Heart left ventricle (tissue), 16 donors: Measurements from ENCODE around the gene RANBP17. TPM values are rescaled to one million over a fixed set of nuclear protein-coding genes. Genes with fewer than 3 reads are reported as not detected.

Experiments
- ATAC-seq, 4 donors: fragments of 200-7000 bp; cut with Tn5 transposase; one replicate each; pipeline ENCODE4 v1.9.1; 2020 to 2022; ENCODE audit warnings: moderate library complexity in 4 of 4, mild to moderate bottlenecking in 3 of 4, moderate number of reproducible peaks in 1 of 4
- DNase-seq, 5 donors: peaks; one replicate each; pipeline ENCODE4 v3.0.0-alpha.2; 2020
- H3K27ac ChIP-seq, 12 donors: fragments of 200-600 bp; sonication (generic) in 4 of 12; one replicate each; pipeline versions ENCODE4 v1.5.0 to v1.8.0; 2016 to 2022; ENCODE audit warnings: mild to moderate bottlenecking in 2 of 12
- H3K27me3 ChIP-seq, 9 donors: fragments of 200-600 bp; sonication (generic) in 2 of 9; one replicate each; pipeline versions ENCODE4 v1.5.1 to v1.8.0; 2016 to 2022; ENCODE audit warnings: mild to moderate bottlenecking in 3 of 9
- H3K36me3 ChIP-seq, 9 donors: fragments of 200-600 bp; sonication (generic) in 2 of 9; one replicate each; pipeline versions ENCODE4 v1.5.0 to v1.8.0; 2018 to 2022; ENCODE audit warnings: mild to moderate bottlenecking in 2 of 9
- H3K4me1 ChIP-seq, 12 donors: fragments of 200-600 bp; sonication (generic) in 4 of 12; one replicate each; pipeline versions ENCODE4 v1.5.0 to v1.8.0; 2016 to 2022; ENCODE audit warnings: mild to moderate bottlenecking in 3 of 12
- H3K4me3 ChIP-seq, 12 donors: fragments of 200-600 bp; sonication (generic) in 4 of 12; one replicate each; pipeline versions ENCODE4 v1.5.0 to v1.8.0; 2017 to 2022; ENCODE audit warnings: mild to moderate bottlenecking in 9 of 12, moderate library complexity in 4 of 12
- H3K9me3 ChIP-seq, 12 donors: fragments of 200-600 bp; sonication (generic) in 4 of 12; one replicate each; pipeline versions ENCODE4 v1.5.0 to v1.8.0; 2016 to 2022; ENCODE audit warnings: mild to moderate bottlenecking in 1 of 12
- POLR2A ChIP-seq, 2 donors: fragments of 450-650 bp; IDR thresholded peaks; one replicate each; pipeline ENCODE4 v1.6.1; 2017; ENCODE audit warnings: antibody characterized with exemption in 2 of 2, mild to moderate bottlenecking in 2 of 2, moderate library complexity in 2 of 2
- WGBS, 4 donors: extraction: QIAGEN DNeasy Blood & Tissue Kit in 2 of 4; methylation state at CpG; one replicate each; pipeline versions ENCODE4 v1.1.5 to v1.1.7; 2013 to 2018; 5-methylcytosine and 5-hydroxymethylcytosine counted together
- intact Hi-C, 10 donors: fragments of 100-400 bp; cut with DNase I; formaldehyde crosslinking; loops; one replicate each; pipeline versions ENCODE4 v1.11.1 to v1.14.2; 2022
- polyA plus RNA-seq, 2 donors: library from polyadenylated mRNA; stranded (reverse); fragments of 200-250 nt; gene quantifications; one replicate each; pipeline ENCODE4 v1.2.3, GENCODE V29; 2013
- total RNA-seq, 9 donors: library from RNA; depleted of rRNA in 2 of 9; stranded (reverse); fragments of >200 nt in 2 of 9; fragmentation: NEBNext Ultra II Directional in 3 of 9; extraction: Animal tissue kit (Norgen Biotek cat#: 25700) in 3 of 9; gene quantifications; one replicate each; pipeline versions ENCODE4 v1.1.0 to v1.2.4, GENCODE V29; 2016 to 2023
- TF ChIP-seq, protein P1 (sequence below), 12 donors: fragments of 200-600 bp; sonication (generic) in 4 of 12; IDR thresholded peaks; one replicate each; pipeline versions ENCODE4 v1.5.0 to v1.8.0; 2018 to 2022; ENCODE audit warnings: antibody characterized with exemption in 12 of 12, mild to moderate bottlenecking in 5 of 12
- donor health status: ischemic (EF 13 %, LVEDD 7.1; RV severe dilation, severe dysfunction).
- donor health status: healthy with polysubstance abuse.
- donor health status: DM: no; HTN: yes; CAD: no.
- donor health status: DM: no; HTN: no; CAD: no.
- donor health status: ischemic (EF 25% LVEDD 6.9; RV normal size, moderate dysfunction).
- donor health status: ischemic (EF 25% LVEDD 5.7; RV mildly dilated, moderate dysfunction).
- donor health status: healthy.
- donor health status: DM: yes; HTN: yes; CAD: no.
- donor health status: ischemic (EF 35%, LVEDD 5.7; RV mildly dilated, moderate dysfunction).
- donor health status: nonischemic (EF 11% LVEDD 7.7; RV severe dilation, severe dysfunction).
- donor health status: DM: yes; HTN: yes; CAD: no.
- donor health status: PGD.
- donor health status: ischemic (EF 29% LVEDD 5.4; RV normal size, mild dysfunction).
- donor health status: nonischemic (EF 23%, LVEDD 6.1; RV moderate dilation, normal function).

The RANBP17 gene
- total and polyA plus RNA-seq, 11 donors = 0.65 to 11.5 (median 3.7) TPM

DNA sequence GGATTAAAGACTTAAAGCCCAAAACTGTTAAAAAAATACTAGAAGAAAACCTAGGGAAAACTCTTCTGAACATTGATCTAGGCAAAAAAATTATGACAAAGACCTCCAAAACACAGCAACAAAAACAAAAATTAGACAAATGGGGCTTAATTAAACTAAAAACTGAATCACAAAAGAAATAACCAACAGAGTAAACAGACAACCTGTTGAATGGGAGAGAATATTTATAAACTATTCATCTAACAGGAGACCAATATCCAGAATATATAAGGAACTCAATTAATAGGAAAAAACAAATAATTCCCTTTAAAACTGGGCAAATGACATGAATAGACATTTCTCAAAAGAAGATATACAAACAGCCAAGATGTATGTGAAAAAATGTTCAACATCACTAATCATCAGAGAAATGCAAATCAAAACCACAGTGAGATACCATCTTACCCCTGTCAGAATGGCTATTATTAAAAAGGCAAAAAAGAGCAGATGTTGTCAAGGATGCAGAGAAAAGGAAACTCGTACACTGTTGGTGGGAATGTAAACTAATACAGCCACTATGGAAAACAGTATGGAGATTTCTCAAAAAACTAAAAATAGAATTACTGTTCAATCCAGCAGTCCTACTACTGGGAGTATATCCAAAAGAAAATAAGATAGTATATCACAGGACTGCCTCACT lies 397.1 kb downstream of the RANBP17 start:
- no peak for DNase-seq
- intact Hi-C loops = no loop called here
- TF ChIP-seq, protein P1, sequence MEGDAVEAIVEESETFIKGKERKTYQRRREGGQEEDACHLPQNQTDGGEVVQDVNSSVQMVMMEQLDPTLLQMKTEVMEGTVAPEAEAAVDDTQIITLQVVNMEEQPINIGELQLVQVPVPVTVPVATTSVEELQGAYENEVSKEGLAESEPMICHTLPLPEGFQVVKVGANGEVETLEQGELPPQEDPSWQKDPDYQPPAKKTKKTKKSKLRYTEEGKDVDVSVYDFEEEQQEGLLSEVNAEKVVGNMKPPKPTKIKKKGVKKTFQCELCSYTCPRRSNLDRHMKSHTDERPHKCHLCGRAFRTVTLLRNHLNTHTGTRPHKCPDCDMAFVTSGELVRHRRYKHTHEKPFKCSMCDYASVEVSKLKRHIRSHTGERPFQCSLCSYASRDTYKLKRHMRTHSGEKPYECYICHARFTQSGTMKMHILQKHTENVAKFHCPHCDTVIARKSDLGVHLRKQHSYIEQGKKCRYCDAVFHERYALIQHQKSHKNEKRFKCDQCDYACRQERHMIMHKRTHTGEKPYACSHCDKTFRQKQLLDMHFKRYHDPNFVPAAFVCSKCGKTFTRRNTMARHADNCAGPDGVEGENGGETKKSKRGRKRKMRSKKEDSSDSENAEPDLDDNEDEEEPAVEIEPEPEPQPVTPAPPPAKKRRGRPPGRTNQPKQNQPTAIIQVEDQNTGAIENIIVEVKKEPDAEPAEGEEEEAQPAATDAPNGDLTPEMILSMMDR (IDR thresholded peaks at IDR 0.05) = no peak
- ATAC-seq = no peak
- Histone ChIP-seq H3K9me3 (no peaks in the 10 kb centered on the region), H3K27me3 (no peaks in the 10 kb centered on the region), H3K36me3 (no peaks in the 10 kb centered on the region), H3K4me3 (no peak overlapping the region), H3K4me1 (no peaks in the 10 kb centered on the region), H3K27ac (no peak overlapping the region)
- 75 to 82% (median 78%) methylated on average over 1 of the region's 1 CpG for WGBS, 4 donors

DNA sequence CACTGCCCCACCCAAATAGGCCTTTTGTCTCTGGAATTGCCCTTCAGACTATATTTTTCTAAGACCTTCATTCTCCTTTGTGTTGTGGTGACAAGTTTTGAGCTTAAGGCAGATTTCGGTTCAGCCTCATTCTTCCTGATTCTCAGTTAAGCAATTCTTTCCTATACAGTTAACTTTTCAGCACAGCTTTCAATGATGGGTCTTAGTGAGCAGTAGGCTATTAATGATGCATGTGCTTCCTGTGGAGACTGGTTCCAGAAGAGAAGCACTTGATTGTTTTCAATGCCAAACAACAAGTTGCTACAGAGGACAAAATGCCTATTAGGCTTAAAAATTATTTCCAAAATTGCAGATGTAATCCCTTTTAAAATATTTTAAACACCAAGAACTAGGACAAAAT lies 399.5 kb downstream of the RANBP17 start:
- DNase-seq (no peak), ATAC-seq (no peak)
- Histone ChIP-seq H3K36me3 (no peaks in the 10 kb centered on the region), H3K9me3 (no peaks in the 10 kb centered on the region), H3K4me3 (no peak overlapping the region), H3K4me1 (no peaks in the 10 kb centered on the region), H3K27ac (no peak overlapping the region), H3K27me3 (no peaks in the 10 kb centered on the region)
- intact Hi-C loops = no loop called here
- TF ChIP-seq, protein P1 (IDR thresholded peaks at IDR 0.05) = no peak
- no peak for TF ChIP-seq POLR2A (IDR thresholded peaks at IDR 0.05)
- 73 to 88% (median 84%) methylated on average over 1 of the region's 1 CpG for WGBS, 4 donors

DNA sequence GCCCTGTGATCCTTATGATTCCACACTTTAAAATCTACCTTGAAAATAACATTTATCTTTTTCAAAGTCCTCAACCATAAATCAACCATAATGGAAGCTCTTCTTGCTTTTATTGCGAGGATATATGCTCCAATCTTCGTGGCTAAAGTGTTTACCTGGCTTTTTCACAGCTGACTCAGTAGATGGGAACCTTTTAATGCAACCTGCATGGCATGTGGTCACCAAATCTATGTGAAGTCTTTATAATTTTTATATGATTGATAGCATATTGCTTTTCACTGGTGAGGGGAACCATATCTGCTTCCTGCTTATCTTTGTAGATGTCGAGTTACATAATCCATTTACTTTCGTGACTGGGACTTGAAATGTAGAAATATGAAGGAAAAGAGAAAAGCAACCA lies 400.1 kb downstream of the RANBP17 start:
- ATAC-seq (no peak), DNase-seq (no peak)
- intact Hi-C loops = no loop called here
- Histone ChIP-seq H3K9me3 (no peaks in the 10 kb centered on the region), H3K27ac (no peak overlapping the region), H3K4me3 (no peak overlapping the region), H3K36me3 (no peaks in the 10 kb centered on the region), H3K4me1 (no peaks in the 10 kb centered on the region), H3K27me3 (no peaks in the 10 kb centered on the region)
- TF ChIP-seq POLR2A (IDR thresholded peaks at IDR 0.05) = no peak
- TF ChIP-seq, protein P1 (IDR thresholded peaks at IDR 0.05) = no peak
- 93 to 95% (median 93%) methylated on average over 4 of the region's 4 CpGs for WGBS, 4 donors

DNA sequence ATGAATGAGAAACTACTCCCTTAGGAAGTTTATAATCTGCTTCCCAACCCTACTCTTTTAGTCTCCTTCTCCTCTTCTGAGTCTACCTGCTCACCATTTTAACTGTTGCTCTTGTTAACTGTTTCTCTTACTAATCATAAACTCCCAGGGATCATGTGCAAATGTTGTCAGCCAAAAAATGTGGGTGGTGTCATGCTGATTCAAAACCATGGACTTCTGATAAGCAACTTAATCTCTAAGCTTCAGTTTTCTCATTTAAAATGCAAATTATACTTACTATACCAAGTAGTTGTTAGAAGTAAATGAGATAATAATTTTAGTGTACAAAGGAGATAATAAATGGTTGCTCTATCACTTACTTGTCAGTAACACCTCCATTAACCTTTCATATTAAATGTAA lies 401.4 kb downstream of the RANBP17 start:
- no peaks in the 10 kb centered on the region for H3K4me1 ChIP-seq
- no peak for TF ChIP-seq POLR2A (IDR thresholded peaks at IDR 0.05)
- TF ChIP-seq, protein P1 (IDR thresholded peaks at IDR 0.05) = no peak
- no peak for ATAC-seq

More for the DNA sequence above, 401.4 kb downstream of the RANBP17 start:
- Histone ChIP-seq H3K27me3 (no peaks in the 10 kb centered on the region), H3K4me3 (no peak overlapping the region), H3K36me3 (no peaks in the 10 kb centered on the region), H3K9me3 (no peaks in the 10 kb centered on the region), H3K27ac (no peak overlapping the region)
- DNase-seq = no peak
- intact Hi-C loops = no loop called here
